Trophoblast cell (in vitro differentiated cells and primary cell): ENCODE results near the gene ABCA7.

Experiments used
- DNase-seq, 2 donors: peaks; one replicate each; pipeline ENCODE4 v3.0.0-alpha.2; 2016
- H2AFZ ChIP-seq: 2 replicates; pipeline ENCODE4 v1.6.1; 2013; ENCODE audit warnings: low read length, moderate library complexity, mild to moderate bottlenecking; ENCODE audit not compliant: insufficient read depth, poor library complexity
- H2AK5ac ChIP-seq: 2 replicates; pipeline ENCODE4 v1.6.1; 2013; ENCODE audit warnings: mild to moderate bottlenecking, low read length
- H2BK120ac ChIP-seq: 2 replicates; pipeline ENCODE4 v1.6.1; 2013; ENCODE audit warnings: low read length, mild to moderate bottlenecking, moderate library complexity; ENCODE audit not compliant: insufficient read depth, poor library complexity
- H2BK12ac ChIP-seq: 2 replicates; pipeline ENCODE4 v1.6.1; 2013; ENCODE audit warnings: mild to moderate bottlenecking, low read length, moderate library complexity
- H2BK5ac ChIP-seq: 2 replicates; pipeline ENCODE4 v1.6.1; 2013; ENCODE audit warnings: low read length, low read depth, moderate library complexity, mild to moderate bottlenecking; ENCODE audit not compliant: poor library complexity
- H3K14ac ChIP-seq: 2 replicates; pipeline ENCODE4 v1.6.1; 2013; ENCODE audit warnings: mild to moderate bottlenecking, low read length
- H3K18ac ChIP-seq: 2 replicates; pipeline ENCODE4 v1.6.1; 2013; ENCODE audit warnings: mild to moderate bottlenecking, low read length
- H3K23ac ChIP-seq: 2 replicates; pipeline ENCODE4 v1.6.1; 2013; ENCODE audit warnings: low read length
- H3K27ac ChIP-seq: 2 replicates; pipeline ENCODE4 v1.5.1; 2013; ENCODE audit warnings: low read depth, mild to moderate bottlenecking, inconsistent platforms, low read length, moderate library complexity
- H3K27me3 ChIP-seq: 2 replicates; pipeline ENCODE4 v1.6.1; 2013; ENCODE audit warnings: inconsistent platforms, mild to moderate bottlenecking, low read length, moderate library complexity; ENCODE audit not compliant: insufficient read depth
- H3K36me3 ChIP-seq, 2 experiments: 1 replicate in 1 of 2; 2 replicates in 1 of 2; pipeline ENCODE4 v1.6.1; 2013; ENCODE audit warnings: low read length in 2 of 2, mild to moderate bottlenecking in 2 of 2, moderate library complexity in 1 of 2; ENCODE audit not compliant: insufficient read depth in 2 of 2, control insufficient read depth in 1 of 2
- H3K4ac ChIP-seq: 2 replicates; pipeline ENCODE4 v1.6.1; 2013; ENCODE audit warnings: low read depth, mild to moderate bottlenecking, low read length, moderate library complexity
- H3K4me1 ChIP-seq, 2 experiments: 1 replicate in 1 of 2; 2 replicates in 1 of 2; pipeline ENCODE4 v1.6.1; 2013; ENCODE audit warnings: low read length in 2 of 2, mild to moderate bottlenecking in 2 of 2, moderate library complexity in 1 of 2; ENCODE audit not compliant: insufficient read depth in 2 of 2, control insufficient read depth in 1 of 2
- H3K4me2 ChIP-seq: 2 replicates; pipeline ENCODE4 v1.6.1; 2013; ENCODE audit warnings: inconsistent platforms, mild to moderate bottlenecking, low read length, moderate library complexity
- H3K4me3 ChIP-seq: 2 replicates; pipeline ENCODE4 v1.5.1; 2013; ENCODE audit warnings: mild to moderate bottlenecking, low read depth, low read length, inconsistent platforms
- H3K79me1 ChIP-seq: one replicate; pipeline ENCODE4 v1.6.1; 2013; ENCODE audit warnings: low read length
- H3K79me2 ChIP-seq: 2 replicates; pipeline ENCODE4 v1.6.1; 2013; ENCODE audit warnings: low read length, mild to moderate bottlenecking; ENCODE audit not compliant: control insufficient read depth, insufficient read depth, poor library complexity
- H3K9ac ChIP-seq: 2 replicates; pipeline ENCODE4 v1.6.1; 2013; ENCODE audit warnings: mild to moderate bottlenecking, low read length
- H3K9me3 ChIP-seq: 2 replicates; pipeline ENCODE4 v1.6.1; 2013; ENCODE audit warnings: low read depth, mild to moderate bottlenecking, control low read depth, inconsistent platforms, low read length; ENCODE audit not compliant: insufficient read depth
- H4K12ac ChIP-seq: 2 replicates; pipeline ENCODE4 v1.6.1; 2013; ENCODE audit warnings: low read depth, mild to moderate bottlenecking, low read length, moderate library complexity
- H4K8ac ChIP-seq: 2 replicates; pipeline ENCODE4 v1.6.1; 2013; ENCODE audit warnings: low read depth, mild to moderate bottlenecking, low read length, moderate library complexity
- H4K91ac ChIP-seq: one replicate; pipeline ENCODE4 v1.6.1; 2013; ENCODE audit warnings: low read depth, mild to moderate bottlenecking, low read length, moderate library complexity
- WGBS: extraction: QIAGEN DNeasy Blood & Tissue Kit; methylation state at CpG from one replicate; pipeline ENCODE4 v1.1.7; 2013; ENCODE audit warnings: missing lambda C conversion rate; ENCODE audit not compliant: insufficient read length, insufficient coverage; ENCODE audit errors: extremely low coverage; 5-methylcytosine and 5-hydroxymethylcytosine counted together

The ABCA7 gene

DNA sequence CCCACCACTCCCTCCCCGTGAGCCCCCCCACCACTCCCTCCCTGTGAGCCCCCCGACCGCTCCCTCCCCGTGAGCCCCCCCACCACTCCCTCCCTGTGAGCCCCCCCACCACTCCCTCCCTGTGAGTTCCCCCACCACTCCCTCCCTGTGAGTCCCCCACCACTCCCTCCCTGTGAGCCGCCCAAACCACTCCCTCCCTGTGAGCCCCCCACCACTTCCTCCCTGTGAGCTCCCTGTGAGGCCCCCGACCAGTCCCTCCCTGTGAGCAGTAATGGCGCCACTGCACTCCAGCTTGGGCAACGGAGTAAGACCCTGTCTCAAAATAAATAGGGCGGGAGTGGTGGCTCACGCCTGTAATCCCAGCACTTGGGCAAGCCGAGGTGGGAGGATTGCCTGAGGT, 9.9 kb downstream of the ABCA7 start:
- H3K4me2 ChIP-seq: no peak overlapping the region
- no peak overlapping the region for H2AK5ac ChIP-seq
- H3K27me3 ChIP-seq: no peaks in the 10 kb centered on the region
- no peak overlapping the region for H4K91ac ChIP-seq
- H3K9me3 ChIP-seq: peaks cover 9% of the 10 kb centered on the region
- H2BK12ac ChIP-seq: no peak overlapping the region
- no peak overlapping the region for H3K14ac ChIP-seq
- no peak overlapping the region for H4K8ac ChIP-seq
- no peaks in the 10 kb centered on the region for H3K79me1 ChIP-seq
- H2BK5ac ChIP-seq: no peak overlapping the region
- no peak overlapping the region for H3K18ac ChIP-seq
- no CpG with 5 or more reads among the region's 11 CpGs for WGBS
- no peaks in the 10 kb centered on the region for H3K4me1 ChIP-seq
- H3K79me2 ChIP-seq: no peaks in the 10 kb centered on the region
- H2AFZ ChIP-seq: no peak overlapping the region
- no peak overlapping the region for H3K23ac ChIP-seq
- H2BK120ac ChIP-seq: no peak overlapping the region
- no peak overlapping the region for H3K9ac ChIP-seq
- H3K36me3 ChIP-seq: peaks cover 22 to 32% of the 10 kb centered on the region in 2 experiments
- H3K4ac ChIP-seq: no peak overlapping the region
- no peak for DNase-seq
- no peak overlapping the region for H3K27ac ChIP-seq
- no peak overlapping the region for H4K12ac ChIP-seq
- no peak overlapping the region for H3K4me3 ChIP-seq

DNA sequence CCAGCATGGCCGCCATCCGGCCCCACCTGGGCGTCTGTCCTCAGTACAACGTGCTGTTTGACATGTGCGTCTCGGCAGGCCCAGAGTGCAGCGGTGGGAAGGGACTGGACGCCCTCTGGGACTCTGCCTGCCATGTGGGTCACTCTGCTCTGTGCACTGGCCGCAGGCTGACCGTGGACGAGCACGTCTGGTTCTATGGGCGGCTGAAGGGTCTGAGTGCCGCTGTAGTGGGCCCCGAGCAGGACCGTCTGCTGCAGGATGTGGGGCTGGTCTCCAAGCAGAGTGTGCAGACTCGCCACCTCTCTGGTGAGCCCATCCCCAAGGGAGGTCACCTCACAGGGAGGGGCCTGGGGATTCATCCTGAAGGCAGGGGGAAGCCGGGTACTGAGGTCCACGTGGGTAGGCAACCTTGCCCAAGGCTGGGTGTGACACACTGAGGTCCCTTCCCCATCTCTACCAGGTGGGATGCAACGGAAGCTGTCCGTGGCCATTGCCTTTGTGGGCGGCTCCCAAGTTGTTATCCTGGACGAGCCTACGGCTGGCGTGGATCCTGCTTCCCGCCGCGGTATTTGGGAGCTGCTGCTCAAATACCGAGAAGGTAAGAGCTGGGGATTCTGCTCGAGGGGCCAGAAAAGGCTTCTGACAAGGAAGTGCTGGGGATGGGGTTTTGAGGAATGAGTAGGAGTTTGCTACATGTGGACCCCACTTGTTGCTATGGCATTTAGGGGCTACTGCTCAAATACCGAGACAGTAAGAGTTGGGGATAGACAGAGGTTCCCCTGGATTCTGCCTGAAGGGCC, 11.3 kb downstream of the ABCA7 start:
- H3K79me1 ChIP-seq: no peaks in the 10 kb centered on the region
- H2BK5ac ChIP-seq: no peak overlapping the region
- H3K4me2 ChIP-seq: no peak overlapping the region
- H3K27ac ChIP-seq: no peak overlapping the region
- no peak overlapping the region for H2BK120ac ChIP-seq
- WGBS: no CpG with 5 or more reads among the region's 31 CpGs
- no peaks in the 10 kb centered on the region for H3K4me1 ChIP-seq
- no peak overlapping the region for H2AFZ ChIP-seq
- H3K9me3 ChIP-seq: peaks cover 15% of the 10 kb centered on the region
- no peaks in the 10 kb centered on the region for H3K79me2 ChIP-seq
- H3K4ac ChIP-seq: no peak overlapping the region
- no peak overlapping the region for H3K18ac ChIP-seq
- H3K9ac ChIP-seq: no peak overlapping the region
- no peak overlapping the region for H2AK5ac ChIP-seq
- H3K27me3 ChIP-seq: no peaks in the 10 kb centered on the region
- no peak overlapping the region for H3K14ac ChIP-seq
- DNase-seq: no peak
- no peak overlapping the region for H4K91ac ChIP-seq
- no peak overlapping the region for H4K8ac ChIP-seq
- no peak overlapping the region for H3K23ac ChIP-seq
- H3K4me3 ChIP-seq: no peak overlapping the region
- no peak overlapping the region for H4K12ac ChIP-seq
- H3K36me3 ChIP-seq: peaks cover 27 to 32% of the 10 kb centered on the region in 2 experiments
- no peak overlapping the region for H2BK12ac ChIP-seq

DNA sequence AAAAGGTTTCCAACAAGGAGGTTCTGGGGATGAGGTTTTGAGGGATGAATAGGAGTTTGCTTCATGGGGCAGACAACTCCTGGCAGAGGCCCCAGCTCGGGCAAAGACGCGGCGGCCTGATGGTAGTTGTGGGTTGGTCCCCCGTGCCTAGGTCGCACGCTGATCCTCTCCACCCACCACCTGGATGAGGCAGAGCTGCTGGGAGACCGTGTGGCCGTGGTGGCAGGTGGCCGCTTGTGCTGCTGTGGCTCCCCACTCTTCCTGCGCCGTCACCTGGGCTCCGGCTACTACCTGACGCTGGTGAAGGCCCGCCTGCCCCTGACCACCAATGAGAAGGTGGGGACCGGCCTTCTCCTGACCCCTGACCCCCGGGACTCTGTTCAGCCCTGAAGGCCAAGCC, 11.9 kb downstream of the ABCA7 start:
- Histone ChIP-seq H3K4ac (no peak overlapping the region), H2AFZ (no peak overlapping the region)

DNA sequence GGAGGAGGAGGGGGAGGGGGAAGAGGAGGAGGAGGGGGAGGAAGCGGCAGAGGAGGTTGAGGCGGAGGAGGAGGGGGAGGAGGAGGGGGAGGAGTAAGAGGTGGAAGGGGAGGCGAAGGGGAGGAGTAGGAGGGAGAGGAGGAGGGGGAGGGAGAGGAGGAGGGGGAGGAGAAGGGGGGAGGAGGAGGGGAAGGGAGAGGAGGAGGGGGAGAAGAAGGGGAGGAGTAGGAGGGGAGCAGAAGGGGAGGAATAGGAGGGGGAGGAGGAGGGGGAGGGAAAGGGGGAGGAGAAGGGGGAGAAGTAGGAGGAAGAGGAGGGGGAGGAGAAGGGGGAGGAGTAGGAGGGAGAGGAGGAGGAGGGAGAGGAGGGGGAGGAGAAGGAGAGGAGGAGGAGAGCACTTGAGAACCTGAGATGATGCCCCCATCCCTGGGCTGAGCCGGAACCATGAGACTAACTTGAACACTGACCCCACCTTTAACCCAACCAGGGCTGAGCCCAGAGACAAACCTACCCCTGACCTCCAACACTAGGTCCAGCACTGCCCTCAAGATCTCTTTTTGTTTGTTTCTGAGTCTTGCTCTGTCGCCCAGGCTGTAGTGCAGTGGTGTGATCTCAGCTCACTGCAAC, 12.6 kb downstream of the ABCA7 start:
- Histone ChIP-seq H3K18ac (no peak overlapping the region), H2BK12ac (no peak overlapping the region), H4K8ac (no peak overlapping the region), H3K4me1 (no peaks in the 10 kb centered on the region), H2BK120ac (no peak overlapping the region), H2AFZ (no peak overlapping the region), H3K4ac (no peak overlapping the region), H3K9ac (no peak overlapping the region), H2BK5ac (no peak overlapping the region), H3K4me3 (no peak overlapping the region), H3K36me3 (peaks cover 32 to 36% of the 10 kb centered on the region in 2 experiments), H3K14ac (no peak overlapping the region), H4K12ac (no peak overlapping the region), H3K27me3 (no peaks in the 10 kb centered on the region), H3K9me3 (peaks cover 26% of the 10 kb centered on the region), H3K4me2 (no peak overlapping the region), H4K91ac (no peak overlapping the region), H3K27ac (no peak overlapping the region), H2AK5ac (no peak overlapping the region), H3K79me1 (no peaks in the 10 kb centered on the region), H3K23ac (no peak overlapping the region), H3K79me2 (no peaks in the 10 kb centered on the region)
- no peak for DNase-seq
- WGBS: 100% methylated on average over 1 of the region's 5 CpGs

More for the DNA sequence above, 11.9 kb downstream of the ABCA7 start:
- H3K4me3 ChIP-seq: peak overlapping the region; percentile 30
- no peak overlapping the region for H4K12ac ChIP-seq
- H3K27me3 ChIP-seq: no peaks in the 10 kb centered on the region
- no peak overlapping the region for H3K27ac ChIP-seq
- no peak overlapping the region for H3K18ac ChIP-seq
- no peak overlapping the region for H2AK5ac ChIP-seq
- no peak overlapping the region for H3K4me2 ChIP-seq
- H3K79me2 ChIP-seq: no peaks in the 10 kb centered on the region
- no peak overlapping the region for H3K14ac ChIP-seq
- H3K23ac ChIP-seq: no peak overlapping the region
- no peak overlapping the region for H2BK12ac ChIP-seq
- peaks cover 19% of the 10 kb centered on the region for H3K9me3 ChIP-seq
- H2BK120ac ChIP-seq: no peak overlapping the region
- H2BK5ac ChIP-seq: no peak overlapping the region
- no peak overlapping the region for H4K8ac ChIP-seq
- no peak overlapping the region for H4K91ac ChIP-seq
- peaks cover 31 to 35% of the 10 kb centered on the region in 2 experiments for H3K36me3 ChIP-seq
- no peaks in the 10 kb centered on the region for H3K79me1 ChIP-seq
- H3K4me1 ChIP-seq: no peaks in the 10 kb centered on the region
- DNase-seq: no peak
- no peak overlapping the region for H3K9ac ChIP-seq
- no CpG with 5 or more reads among the region's 17 CpGs for WGBS
